ENCODE data around the gene HSPE1. TPM values are rescaled to one million over a fixed set of nuclear protein-coding genes. Genes with fewer than 3 reads are reported as not detected.

HSPE1 gene
- total and polyA plus RNA-seq, 2 donors (not counting 1 experiment from before 2014, with no cell fraction given) = 87.0 to 147 TPM

- H3K4me3 ChIP-seq (replicated peaks in 1 of 4; ENCODE audit: control extremely low read depth in 1 of 4, insufficient read depth in 1 of 4, low read depth in 3 of 4, low read length in 4 of 4) = no peak overlapping the region
- no peaks in the 10 kb centered on the region for H3K27me3 ChIP-seq (ENCODE audit: control insufficient read depth, insufficient read depth, low read length)
- H3K9me3 ChIP-seq (ENCODE audit: control insufficient read depth, insufficient read depth, low read depth, low read length) = no peaks in the 10 kb centered on the region
- H3K36me3 ChIP-seq (ENCODE audit: control insufficient read depth, insufficient read depth, low read length) = peaks cover 2% of the 10 kb centered on the region
- no peaks in the 10 kb centered on the region for H4K20me1 ChIP-seq (ENCODE audit: control insufficient read depth, extremely low read depth, insufficient read depth, low read length)
- no peak overlapping the region for H3K27ac ChIP-seq (ENCODE audit: insufficient read depth, low read length)
- H3K79me2 ChIP-seq (ENCODE audit: control insufficient read depth, insufficient read depth, low read length) = peaks cover 19% of the 10 kb centered on the region
- no peak overlapping the region for H3K9ac ChIP-seq (ENCODE audit: insufficient read depth, low read length)
- no peak overlapping the region for H3K4me2 ChIP-seq (ENCODE audit: extremely low read depth, insufficient read depth, low read length)
- no peak for DNase-seq (ENCODE audit: low read depth in 2 of 2)
- H3K4me1 ChIP-seq (ENCODE audit: control insufficient read depth, extremely low read depth, insufficient read depth, low read length) = no peaks in the 10 kb centered on the region
- TF ChIP-seq EZH2 (IDR thresholded peaks at IDR 0.05; ENCODE audit: low read length, missing control alignments) = no peak
- TF ChIP-seq, protein P1, sequence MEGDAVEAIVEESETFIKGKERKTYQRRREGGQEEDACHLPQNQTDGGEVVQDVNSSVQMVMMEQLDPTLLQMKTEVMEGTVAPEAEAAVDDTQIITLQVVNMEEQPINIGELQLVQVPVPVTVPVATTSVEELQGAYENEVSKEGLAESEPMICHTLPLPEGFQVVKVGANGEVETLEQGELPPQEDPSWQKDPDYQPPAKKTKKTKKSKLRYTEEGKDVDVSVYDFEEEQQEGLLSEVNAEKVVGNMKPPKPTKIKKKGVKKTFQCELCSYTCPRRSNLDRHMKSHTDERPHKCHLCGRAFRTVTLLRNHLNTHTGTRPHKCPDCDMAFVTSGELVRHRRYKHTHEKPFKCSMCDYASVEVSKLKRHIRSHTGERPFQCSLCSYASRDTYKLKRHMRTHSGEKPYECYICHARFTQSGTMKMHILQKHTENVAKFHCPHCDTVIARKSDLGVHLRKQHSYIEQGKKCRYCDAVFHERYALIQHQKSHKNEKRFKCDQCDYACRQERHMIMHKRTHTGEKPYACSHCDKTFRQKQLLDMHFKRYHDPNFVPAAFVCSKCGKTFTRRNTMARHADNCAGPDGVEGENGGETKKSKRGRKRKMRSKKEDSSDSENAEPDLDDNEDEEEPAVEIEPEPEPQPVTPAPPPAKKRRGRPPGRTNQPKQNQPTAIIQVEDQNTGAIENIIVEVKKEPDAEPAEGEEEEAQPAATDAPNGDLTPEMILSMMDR (conservative IDR thresholded peaks at IDR 0.05 in 1 of 2, IDR thresholded peaks at IDR 0.05 in 1 of 2; ENCODE audit: low read depth in 1 of 2, low read length in 2 of 2) = no peak
- no peak overlapping the region for H2AFZ ChIP-seq (ENCODE audit: low read length)
Measured at GRCh38 chr2:197506658-197507057, 6.5 kb downstream of the HSPE1 start.

- Histone ChIP-seq H3K79me2 (ENCODE audit: control insufficient read depth, insufficient read depth, low read length) (peaks cover 31% of the 10 kb centered on the region), H2AFZ (ENCODE audit: low read length) (no peak overlapping the region), H3K36me3 (ENCODE audit: control insufficient read depth, insufficient read depth, low read length) (no peaks in the 10 kb centered on the region), H3K9me3 (ENCODE audit: control insufficient read depth, insufficient read depth, low read depth, low read length) (no peaks in the 10 kb centered on the region), H3K4me3 (replicated peaks in 1 of 4; ENCODE audit: control extremely low read depth in 1 of 4, insufficient read depth in 1 of 4, low read depth in 3 of 4, low read length in 4 of 4) (no peak overlapping the region), H3K27ac (ENCODE audit: insufficient read depth, low read length) (no peak overlapping the region), H3K9ac (ENCODE audit: insufficient read depth, low read length) (no peak overlapping the region), H3K4me2 (ENCODE audit: extremely low read depth, insufficient read depth, low read length) (no peak overlapping the region), H4K20me1 (ENCODE audit: control insufficient read depth, extremely low read depth, insufficient read depth, low read length) (peaks cover 4% of the 10 kb centered on the region), H3K4me1 (ENCODE audit: control insufficient read depth, extremely low read depth, insufficient read depth, low read length) (peaks cover 4% of the 10 kb centered on the region), H3K27me3 (ENCODE audit: control insufficient read depth, insufficient read depth, low read length) (no peaks in the 10 kb centered on the region)
- no peak for DNase-seq (ENCODE audit: low read depth in 2 of 2)
- TF ChIP-seq EZH2 (IDR thresholded peaks at IDR 0.05; ENCODE audit: low read length, missing control alignments) = no peak
- TF ChIP-seq, protein P1 (conservative IDR thresholded peaks at IDR 0.05 in 1 of 2, IDR thresholded peaks at IDR 0.05 in 1 of 2; ENCODE audit: low read depth in 1 of 2, low read length in 2 of 2) = no peak
Measured at GRCh38 chr2:197513915-197514314, 13.7 kb downstream of the HSPE1 start.

- Histone ChIP-seq H3K9ac (ENCODE audit: insufficient read depth, low read length) (no peak overlapping the region), H3K27ac (ENCODE audit: insufficient read depth, low read length) (peak overlapping the region; percentile 84), H2AFZ (ENCODE audit: low read length) (peak overlapping the region; percentile 81), H3K36me3 (ENCODE audit: control insufficient read depth, insufficient read depth, low read length) (no peaks in the 10 kb centered on the region), H3K9me3 (ENCODE audit: control insufficient read depth, insufficient read depth, low read depth, low read length) (no peaks in the 10 kb centered on the region), H3K79me2 (ENCODE audit: control insufficient read depth, insufficient read depth, low read length) (peaks cover 39% of the 10 kb centered on the region), H3K27me3 (ENCODE audit: control insufficient read depth, insufficient read depth, low read length) (no peaks in the 10 kb centered on the region), H3K4me3 (replicated peaks in 1 of 4; ENCODE audit: control extremely low read depth in 1 of 4, insufficient read depth in 1 of 4, low read depth in 3 of 4, low read length in 4 of 4) (peak overlapping the region in 2 of 4 experiments; percentile 83 to 85), H3K4me2 (ENCODE audit: extremely low read depth, insufficient read depth, low read length) (peak overlapping the region; percentile 95), H4K20me1 (ENCODE audit: control insufficient read depth, extremely low read depth, insufficient read depth, low read length) (peaks cover 4% of the 10 kb centered on the region), H3K4me1 (ENCODE audit: control insufficient read depth, extremely low read depth, insufficient read depth, low read length) (peaks cover 4% of the 10 kb centered on the region)
- TF ChIP-seq, protein P1 (conservative IDR thresholded peaks at IDR 0.05 in 1 of 2, IDR thresholded peaks at IDR 0.05 in 1 of 2; ENCODE audit: low read depth in 1 of 2, low read length in 2 of 2) = no peak
- no peak for TF ChIP-seq EZH2 (IDR thresholded peaks at IDR 0.05; ENCODE audit: low read length, missing control alignments)
- peak in 1 of 2 donors; percentile 13 for DNase-seq (ENCODE audit: low read depth in 2 of 2)
Measured at GRCh38 chr2:197514754-197515153, 14.6 kb downstream of the HSPE1 start.

Measured in fibroblast of lung (primary cell).